ENCODE data around the gene TBC1D1.
A peak's percentile ranks its signal among the peaks of the same experiment; 100 is the strongest.
"Not testable (repeated sequence)": the region's sequence is repeated elsewhere in the genome, so short reads cannot be mapped to it uniquely, and the experiment has no call there.

TBC1D1 gene

DNA sequence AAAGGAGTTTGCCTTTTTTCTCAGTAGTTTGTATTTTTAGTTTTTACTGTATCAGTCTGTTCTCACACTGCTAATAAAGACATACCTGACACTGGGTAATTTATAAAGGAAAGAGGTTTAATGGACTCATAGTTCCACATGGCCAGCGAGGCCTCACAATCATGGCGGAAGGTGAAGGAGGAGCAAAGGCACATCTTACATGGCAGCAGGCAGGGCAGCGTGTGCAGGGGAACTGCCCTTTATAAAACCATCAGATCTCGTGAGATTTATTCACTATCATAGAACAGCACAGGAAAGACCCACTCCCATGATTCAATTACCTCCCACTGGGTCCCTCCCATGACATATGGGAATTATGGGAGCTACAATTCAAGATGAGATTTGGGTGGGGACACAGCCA is 130.1 kb downstream of the TBC1D1 start:
- DNase-seq, result not testable (repeated sequence)

DNA sequence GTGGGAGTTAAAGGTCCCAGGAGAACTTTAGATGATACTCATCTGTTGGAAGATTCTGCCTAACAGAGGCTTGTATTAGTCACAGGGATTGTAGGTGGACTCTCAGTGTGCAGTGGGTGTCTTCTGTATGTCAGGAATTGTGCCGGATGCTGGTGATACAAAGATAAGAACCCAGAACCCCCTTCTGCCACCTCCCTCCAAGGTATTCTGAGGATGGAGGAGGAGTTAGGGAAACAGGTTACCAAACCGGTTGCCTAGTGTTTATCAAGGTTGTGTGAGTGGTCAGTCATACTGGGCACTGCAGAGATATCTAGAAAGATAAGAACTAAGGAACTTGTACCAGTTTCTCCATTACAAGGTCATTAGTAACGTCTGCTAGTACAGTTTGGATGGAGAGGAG is 130.9 kb downstream of the TBC1D1 start:
- DNase-seq, result no peak

DNA sequence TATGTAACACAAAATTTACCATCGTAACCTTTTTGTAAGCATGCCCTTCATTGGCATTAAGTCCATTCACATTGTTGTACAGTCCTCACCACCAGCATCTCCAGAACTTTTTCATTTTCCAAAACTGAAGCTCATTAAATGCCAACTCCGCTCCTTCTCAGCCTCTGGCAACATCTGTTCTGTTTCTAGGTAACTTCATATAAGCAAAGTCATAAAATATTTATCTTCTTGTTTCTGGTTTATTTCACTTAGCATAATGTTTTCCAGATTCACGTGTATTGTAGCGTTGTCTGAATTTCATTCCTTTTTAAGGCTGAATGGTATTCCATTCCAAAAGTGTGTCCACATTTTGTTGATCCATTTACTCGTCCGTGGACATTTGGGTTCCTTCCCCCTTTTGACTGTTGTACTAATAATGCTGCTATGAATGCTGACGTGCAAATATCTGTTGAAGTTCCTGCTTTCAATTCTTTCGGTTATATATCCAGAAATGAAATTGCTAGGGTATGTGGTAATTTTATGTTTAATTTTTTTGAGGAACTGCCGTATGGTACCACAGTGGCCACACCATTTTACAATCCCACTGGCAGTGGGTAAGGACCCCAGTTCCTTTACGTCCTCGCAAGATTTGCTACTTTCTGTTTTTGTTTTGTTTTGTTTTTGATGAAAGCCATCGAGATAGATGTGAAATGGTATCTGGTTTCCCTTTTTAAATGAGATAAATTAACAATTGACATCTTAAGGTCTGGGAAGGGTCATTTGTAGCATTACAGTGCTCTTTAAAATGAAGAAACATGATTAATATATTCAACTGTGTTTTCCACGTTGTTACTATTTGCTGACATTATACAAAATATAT is 132.7 kb downstream of the TBC1D1 start:
- DNase-seq, result no peak

DNA sequence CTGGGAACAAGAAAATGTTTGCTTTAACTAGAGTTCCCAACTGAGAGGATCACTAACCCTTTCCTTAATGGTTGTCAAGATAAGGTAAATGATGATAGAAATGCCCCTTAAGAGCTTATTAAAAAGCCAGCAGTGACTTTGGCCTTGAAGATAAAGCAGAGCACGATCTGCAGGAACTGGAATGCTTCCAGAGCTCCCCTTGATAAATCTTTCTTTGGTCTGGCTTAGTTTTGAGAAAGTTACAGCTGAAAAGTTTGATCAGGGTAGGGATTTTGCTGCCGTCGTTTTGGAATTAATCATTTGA is 133.3 kb downstream of the TBC1D1 start:
- DNase-seq, result no peak

DNA sequence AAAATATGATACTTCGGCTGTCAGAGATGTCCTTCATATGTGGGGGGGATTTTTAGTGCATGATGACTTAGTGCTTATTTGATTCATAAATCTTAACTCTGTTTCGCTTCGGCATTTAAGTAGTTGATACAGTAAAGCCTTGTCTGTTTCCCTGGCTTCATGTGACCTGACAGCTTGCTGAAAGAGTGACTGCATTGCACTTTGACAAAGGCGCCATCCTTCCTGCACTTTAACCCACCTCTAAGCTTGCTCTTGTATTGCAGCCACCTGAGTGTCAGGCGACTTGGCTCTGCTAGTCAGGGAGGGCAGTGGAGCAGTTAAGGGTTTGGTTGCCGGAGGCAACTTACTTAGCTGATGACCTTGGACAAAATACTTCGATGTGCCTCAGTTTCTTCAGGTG is 134.8 kb downstream of the TBC1D1 start:
- no peak for DNase-seq

DNA sequence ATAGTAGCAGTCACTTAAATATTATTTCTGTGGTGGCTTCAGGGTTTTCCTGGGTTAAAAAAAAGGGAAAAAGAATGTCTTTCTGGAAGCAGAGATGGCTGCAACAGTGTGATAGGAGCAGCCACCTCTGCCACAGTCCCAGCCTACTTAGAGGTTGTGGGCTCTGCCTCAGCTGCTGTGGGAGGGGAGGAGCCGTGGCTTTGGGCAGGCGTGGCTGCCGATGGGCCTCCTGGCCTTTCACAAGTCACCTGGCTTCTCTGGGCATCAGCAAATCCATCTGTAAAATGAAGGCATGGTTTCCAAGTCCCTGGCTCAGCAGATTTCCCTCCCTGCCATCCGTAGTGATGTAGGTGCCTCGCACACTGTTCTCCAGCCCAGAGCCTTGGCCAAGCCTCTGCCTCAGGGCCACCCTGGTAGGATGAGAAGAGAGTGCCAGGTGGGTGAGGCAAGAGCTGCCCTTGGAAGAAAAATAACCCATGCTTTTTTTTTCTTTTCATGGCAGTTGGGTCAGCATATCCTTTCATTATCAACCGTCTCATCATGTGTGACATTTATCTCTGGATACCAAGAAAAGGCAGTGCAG is 135.4 kb downstream of the TBC1D1 start:
- DNase-seq, result no peak

DNA sequence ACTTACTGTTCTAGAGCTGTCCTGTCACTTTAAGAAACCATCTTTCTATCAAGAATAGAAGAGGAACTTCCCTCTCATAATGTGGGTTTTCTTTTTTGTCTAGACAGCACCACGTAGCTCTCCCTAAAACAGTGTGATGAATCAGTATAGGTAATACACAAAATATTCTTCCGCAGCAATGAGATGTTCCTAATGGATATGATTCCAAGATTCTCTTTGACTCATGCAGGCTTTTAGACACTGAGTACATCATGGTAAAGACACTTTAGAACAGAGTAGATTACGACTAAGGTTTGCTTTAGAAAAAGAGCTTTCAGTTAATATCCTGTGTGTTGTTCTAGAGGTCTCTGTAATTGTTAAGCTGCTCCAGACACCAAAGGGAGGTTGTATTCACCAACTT is 139.1 kb downstream of the TBC1D1 start:
- DNase-seq, result no peak

DNA sequence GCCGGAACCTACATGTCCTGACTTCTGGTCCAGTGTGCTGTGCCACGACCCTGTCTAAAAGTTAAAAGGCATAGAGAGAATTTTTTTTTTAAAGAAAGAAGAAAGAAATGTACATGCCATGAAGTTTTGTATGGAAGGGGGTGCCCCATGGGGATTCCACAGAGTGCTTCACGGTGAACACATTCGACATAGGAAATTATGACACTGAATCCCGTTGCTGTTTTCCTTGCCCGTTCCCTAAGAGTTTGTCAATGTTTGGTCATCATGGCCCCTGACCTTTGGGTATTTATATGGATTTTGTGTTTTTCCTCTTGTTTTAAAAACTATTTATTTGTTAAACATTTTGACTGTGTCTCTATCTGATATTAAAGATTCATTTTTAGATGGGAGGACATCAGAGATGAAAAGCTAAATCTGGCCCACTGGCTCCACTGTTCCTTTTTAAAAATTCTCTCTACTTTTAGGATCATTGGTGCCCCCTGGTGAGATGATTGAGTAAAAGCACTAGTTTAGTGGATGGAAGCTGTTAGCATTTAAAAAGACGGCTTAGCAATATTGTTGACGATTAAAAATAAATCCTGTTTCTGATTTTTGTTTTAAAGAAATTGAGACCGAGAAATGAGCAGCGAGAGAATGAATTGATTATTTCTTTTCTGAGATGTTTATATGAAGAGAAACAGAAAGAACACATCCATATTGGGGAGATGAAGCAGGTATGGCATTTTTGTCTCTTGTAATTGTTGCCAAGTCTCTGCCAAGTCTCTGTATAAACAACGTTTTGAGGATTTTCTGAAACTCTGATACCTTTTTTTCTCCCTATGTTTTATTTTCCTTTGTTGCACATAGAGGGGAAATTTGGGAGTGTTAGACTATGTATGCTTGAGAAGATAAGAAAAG is 144.3 kb downstream of the TBC1D1 start:
- peak; percentile 23 to 84 (median 76) for DNase-seq

DNA sequence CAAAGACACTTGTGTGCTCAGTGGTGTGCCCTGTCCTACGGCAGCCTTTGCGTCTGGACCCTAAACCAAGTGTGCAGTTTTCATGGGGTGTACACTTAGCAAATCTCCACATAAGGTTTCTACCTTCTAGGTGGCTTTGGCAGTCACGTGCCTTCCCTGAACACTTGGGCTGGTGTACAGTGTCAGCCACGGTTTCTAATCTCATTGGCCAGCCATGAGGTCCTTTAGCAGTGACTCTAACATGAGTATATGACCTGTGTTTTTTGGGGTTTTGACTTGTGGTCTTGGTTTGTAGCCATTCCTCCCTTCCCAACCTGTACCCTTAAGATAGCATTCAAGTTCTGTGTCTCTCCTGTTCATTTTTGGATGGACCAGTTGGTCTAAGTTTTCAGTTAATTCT is 145.7 kb downstream of the TBC1D1 start:
- DNase-seq, result no peak

DNA sequence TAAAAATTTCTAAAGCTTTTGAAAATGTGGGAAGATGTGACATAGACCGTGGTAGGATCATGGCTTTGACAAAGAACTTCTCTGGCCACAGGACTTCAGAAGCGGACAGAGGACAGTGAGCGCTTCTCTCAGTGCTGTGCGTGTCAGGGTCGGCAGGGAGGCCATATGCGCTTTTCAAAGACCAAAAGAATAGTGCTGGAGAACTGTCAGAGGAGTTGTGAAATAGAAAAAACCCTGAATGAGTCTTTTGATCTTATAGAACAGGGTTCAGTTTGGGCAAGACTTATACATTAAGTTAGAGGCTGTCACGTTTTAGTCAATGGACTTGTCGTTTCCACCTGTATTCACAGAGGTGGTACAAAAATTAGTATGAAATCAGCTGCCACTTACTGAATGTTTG is 146.7 kb downstream of the TBC1D1 start:
- no peak for DNase-seq

DNA sequence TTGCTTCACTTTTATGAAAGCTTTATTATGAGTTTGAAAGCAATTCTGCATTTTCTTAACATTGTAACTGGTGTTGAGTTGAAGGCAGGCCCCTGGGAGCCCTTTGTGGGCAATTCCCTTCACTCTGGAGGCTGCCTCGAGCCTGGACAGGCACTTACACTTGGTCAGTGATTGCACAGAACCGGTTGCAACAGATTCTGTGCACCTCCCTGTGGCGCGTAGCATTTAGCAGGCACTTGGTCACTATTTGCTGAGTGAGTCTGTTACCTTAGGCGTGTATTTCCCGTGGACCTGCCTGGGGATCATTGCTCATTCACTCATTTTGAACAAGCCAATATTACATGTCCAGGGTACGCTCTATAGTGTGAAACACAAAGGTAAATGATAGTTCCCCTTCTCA is 149.7 kb downstream of the TBC1D1 start:
- peak in 1 of 3 experiments; percentile 9 for DNase-seq

DNA sequence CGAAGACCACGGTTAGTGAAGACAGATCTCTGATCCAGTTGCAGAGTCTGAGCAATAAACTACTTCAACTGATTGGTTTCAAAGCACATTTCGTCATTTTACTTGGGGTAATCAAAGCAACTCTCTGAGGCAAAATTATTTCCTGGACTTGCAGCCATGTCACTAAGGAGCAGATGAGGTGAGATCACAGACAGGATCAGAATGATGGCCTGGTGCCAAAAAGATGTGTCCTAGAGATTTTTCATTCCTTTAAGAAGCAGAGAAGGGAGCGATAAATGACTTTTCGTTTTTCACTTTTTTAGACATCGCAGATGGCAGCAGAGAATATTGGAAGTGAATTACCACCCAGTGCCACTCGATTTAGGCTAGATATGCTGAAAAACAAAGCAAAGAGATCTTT is 153.2 kb downstream of the TBC1D1 start:
- DNase-seq, result no peak

DNA sequence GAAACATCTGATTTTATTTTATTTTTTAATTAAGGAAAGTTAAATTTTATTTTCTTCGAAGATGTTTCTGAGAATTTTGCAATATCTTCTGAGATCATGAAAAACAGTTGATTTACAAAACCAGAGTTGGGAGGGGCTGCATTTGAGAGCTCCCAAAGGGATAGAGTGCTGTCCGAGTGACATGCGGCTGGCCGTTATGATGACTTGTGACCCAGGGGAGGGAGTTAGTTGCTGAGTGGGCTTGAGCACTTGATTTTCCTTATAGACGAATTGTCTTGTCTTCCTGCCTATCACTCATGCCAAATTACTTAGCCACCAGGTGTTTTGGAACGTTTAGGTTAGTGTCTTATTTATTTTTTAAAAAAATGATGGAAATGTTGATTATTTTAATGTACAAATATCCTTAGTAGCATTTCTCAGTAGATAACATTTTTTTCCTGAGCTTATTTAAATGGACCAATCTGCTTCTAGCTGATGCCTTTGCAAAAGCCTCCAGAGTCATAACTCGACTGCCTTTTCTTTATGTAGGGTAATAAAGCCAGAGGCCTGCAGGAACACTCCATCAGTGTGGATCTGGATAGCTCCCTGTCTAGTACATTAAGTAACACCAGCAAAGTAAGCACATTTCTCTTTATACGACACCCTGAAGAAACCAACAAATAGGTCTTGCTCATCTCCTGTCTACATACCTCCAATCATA is 154.6 kb downstream of the TBC1D1 start:
- no peak for DNase-seq

DNA sequence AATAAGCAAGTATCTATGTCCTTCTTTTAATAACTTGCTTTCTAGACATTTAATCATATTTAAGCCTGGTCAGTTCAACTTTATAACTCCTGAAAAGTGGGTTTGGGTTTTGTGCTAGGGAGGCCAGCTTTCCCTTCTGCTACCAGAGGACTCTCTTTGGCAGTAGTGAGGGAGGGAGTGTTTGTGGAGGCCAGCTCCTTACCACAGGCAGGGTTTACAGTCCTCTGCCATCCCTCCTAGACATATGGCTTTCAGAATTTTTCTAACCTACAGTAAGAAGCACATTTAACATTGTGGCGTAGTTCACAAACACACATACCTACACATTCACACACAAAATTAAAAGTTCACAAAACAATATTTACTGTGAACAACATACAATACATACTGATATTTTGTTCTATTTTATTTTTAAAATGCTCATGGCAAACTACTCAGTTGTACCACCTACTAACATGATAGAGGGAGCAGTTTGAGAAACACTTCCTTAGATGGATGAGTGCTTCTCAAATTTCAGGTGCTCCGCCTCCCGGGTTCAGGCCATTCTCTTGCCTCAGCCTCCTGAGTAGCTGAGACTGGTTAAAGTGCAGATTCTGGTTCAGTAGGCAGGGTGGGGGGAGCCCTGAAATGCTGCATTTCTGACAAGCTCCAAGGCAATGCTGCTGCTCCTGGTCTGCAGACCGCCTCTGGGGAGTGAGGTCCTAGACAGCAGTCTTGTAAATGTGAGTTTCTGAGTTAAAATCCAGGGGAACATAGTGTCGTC is 156.0 kb downstream of the TBC1D1 start:
- peak; percentile 6 to 73 (median 11) for DNase-seq

DNA sequence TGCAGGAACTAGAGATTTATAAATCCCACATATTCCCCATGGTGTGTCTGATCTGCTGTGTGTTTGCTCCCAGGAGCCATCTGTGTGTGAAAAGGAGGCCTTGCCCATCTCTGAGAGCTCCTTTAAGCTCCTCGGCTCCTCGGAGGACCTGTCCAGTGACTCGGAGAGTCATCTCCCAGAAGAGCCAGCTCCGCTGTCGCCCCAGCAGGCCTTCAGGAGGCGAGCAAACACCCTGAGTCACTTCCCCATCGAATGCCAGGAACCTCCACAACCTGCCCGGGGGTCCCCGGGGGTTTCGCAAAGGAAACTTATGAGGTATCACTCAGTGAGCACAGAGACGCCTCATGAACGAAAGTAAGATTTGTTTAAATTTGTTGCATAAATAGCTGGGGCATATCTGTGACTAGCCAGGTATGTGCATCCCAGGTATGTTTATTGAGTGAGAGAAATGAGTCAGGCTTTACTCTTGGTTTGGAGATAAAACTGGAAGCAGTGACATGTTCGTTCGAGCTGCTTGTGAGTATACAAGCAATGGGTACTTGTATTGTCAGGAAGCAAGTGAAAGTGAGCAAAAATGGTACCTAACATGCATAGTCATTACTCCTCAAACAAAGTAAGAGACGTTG is 158.8 kb downstream of the TBC1D1 start:
- no peak for DNase-seq

DNA sequence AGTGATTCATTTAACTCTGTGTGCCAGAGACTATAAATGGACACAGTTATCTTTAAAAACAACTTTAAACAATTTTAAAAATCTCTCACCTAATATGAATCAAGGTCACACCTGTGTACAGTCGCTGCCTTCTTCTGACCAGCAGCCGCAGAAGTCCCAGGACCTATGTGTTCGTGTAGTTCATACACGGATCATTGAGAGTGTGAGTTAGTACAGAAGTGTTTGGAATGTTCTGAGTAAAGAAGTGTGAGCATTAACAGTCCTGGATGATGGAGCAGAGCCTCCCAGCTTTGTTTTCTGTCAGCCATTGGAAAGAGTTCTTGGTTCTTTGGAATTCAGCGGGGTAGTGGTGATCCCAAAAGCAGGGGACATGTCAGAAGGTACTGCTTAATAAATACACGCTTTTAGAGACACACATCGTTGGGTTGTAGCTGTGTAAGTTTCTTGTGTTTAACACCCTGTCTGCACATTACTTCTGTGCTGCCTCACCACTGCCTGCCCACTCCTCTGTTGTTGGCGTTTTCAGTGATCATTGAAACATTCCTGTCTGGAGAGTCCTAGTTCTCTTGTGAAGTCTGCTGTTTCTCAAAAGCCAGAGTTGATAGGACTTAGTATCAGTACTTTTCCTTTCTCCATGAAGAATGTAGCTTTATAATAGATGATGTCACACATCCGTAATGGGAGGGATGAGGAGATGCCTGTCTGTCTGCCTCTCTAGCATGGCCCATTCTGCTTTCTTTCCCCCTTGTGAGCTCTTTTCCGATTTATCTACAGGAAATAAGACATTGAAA is 159.9 kb downstream of the TBC1D1 start:
- DNase-seq, result no peak

DNA sequence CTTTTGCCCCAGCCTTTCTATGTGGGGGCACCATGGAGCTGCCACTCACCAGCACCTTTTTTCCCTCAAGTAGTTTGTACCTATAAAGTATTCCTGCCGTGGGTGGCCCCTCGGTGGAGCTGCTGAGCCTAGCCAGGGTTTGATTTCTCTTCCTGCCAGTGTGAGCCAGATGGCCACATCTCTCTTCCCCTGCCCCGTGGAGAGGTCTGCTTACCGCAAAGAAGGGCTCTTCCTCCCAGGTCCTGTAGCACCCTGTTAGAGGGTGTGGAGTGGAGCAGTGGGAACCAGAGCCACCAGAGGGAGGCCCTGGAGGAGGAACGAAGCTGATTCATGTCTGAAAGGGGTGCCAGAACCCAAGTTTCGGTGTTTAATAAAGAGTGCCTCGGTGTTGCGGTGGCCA is 164.7 kb downstream of the TBC1D1 start:
- no peak for DNase-seq

DNA sequence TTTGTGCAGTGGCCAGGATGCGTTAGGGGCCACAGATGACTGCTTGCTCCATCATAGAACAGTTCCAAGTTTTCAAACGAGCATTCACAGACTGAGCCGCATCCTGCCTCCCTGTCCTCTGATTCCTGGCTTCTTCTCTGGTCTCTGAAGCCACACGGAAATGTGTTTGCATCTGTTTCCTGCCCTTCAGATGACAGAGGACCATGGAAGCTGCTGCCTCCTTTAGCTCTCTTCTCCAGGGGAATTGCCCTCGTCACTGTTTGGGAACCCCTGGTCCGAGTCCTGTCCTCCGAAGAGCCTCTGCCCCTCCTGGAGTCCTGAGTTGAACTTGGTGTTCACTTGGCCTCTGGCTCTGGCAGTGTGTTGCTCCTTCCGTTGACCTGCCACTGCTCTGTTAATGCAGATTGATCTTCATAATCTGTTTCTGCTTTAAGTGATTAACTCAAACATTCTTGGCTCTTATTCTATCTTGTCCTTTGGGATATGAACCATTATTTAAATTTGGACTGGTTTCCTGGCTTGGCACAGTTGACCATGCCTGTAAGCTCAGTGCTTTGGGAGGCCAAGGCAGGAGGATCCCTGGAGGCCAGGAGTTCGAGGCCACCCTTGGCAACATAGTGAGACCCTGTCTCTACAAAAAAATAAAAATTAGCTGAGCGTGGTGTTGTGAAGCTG is 165.3 kb downstream of the TBC1D1 start:
- DNase-seq, result no peak

DNA sequence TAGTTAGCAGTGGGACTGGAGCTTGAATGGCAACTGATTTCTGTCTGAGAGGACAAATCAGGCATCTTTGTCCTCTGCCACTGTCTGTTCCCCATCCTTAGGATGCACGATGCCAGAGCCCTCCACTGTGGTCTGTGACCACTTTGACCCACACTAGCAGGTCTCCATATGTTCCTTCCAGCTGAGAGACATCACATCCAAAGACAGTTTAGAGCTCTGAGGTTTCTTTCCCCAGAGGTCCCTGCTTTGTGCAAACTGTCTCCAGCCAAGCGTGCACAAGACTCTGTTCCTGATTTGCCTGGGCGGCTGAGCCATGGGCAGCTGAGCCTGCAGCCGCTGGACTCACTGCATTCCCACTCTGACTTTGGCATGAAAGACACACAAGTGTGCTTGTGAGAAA is 167.3 kb downstream of the TBC1D1 start:
- DNase-seq, result peak in 1 of 3 experiments; percentile 64

DNA sequence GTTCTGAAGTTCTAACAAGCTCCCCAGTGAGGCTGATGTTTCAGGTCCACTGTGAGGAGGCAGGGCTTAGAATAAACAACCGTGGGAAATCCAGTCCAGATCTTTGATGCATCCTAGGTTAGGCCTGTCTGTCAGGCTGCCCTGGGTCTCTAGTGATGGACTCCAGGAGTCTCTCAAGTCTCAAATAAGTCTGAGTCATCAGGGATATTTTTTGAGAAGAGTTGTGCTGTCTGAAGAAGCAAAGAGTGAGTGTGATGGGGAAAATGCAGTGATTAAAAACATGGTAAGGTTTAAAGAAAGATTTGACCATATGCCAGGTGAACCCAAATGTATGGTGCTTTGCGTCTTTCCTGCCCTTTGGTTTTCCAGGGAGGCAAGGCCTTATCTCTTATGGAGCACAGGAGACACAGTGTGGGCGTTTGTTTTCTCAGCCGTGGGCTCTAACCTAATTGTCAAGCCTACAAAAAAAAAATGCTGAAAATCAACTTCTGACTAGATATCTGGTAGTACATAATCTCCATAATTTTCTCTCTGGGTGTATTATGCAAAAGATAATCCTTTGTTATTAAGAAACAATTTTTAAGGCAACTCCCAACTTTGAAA is 170.0 kb downstream of the TBC1D1 start:
- no peak for DNase-seq

All from NCI-H1417 (cell line).